Activated T-cell treated with anti-CD3 and anti-CD28 coated beads, Interleukin-2, amount 50 U/mL, for 24 hours (primary cell): Measurements from ENCODE around the gene SIRT7.
A peak's percentile ranks its signal among the peaks of the same experiment; 100 is the strongest.

Experiments used
- DNase-seq: peaks from one replicate; pipeline ENCODE4 v3.0.0-alpha.2; 2020
- H3K27ac Mint-ChIP-seq: 2 replicates; pipeline ENCODE4 v1.8.0; 2020; ENCODE audit warnings: mild to moderate bottlenecking, mixed read lengths
- H3K27me3 Mint-ChIP-seq: 2 replicates; pipeline ENCODE4 v1.8.0; 2020; ENCODE audit warnings: mixed read lengths
- H3K36me3 Mint-ChIP-seq: 2 replicates; pipeline ENCODE4 v1.8.0; 2020; ENCODE audit warnings: low read depth, mixed read lengths
- H3K4me1 Mint-ChIP-seq: 2 replicates; pipeline ENCODE4 v1.8.0; 2020; ENCODE audit warnings: low read depth, mixed read lengths
- H3K4me3 Mint-ChIP-seq: 2 replicates; pipeline ENCODE4 v1.8.0; 2020; ENCODE audit warnings: mild to moderate bottlenecking, moderate library complexity, mixed read lengths
- H3K9me3 Mint-ChIP-seq: 2 replicates; pipeline ENCODE4 v1.8.0; 2020; ENCODE audit warnings: mixed read lengths

SIRT7 gene

GRCh38 chr17:81885869-81886548 lies 32.0 kb downstream of the SIRT7 start:
- H3K27me3 Mint-ChIP-seq: no peaks in the 10 kb centered on the region
- no peaks in the 10 kb centered on the region for H3K9me3 Mint-ChIP-seq
- peaks cover 96% of the 10 kb centered on the region for H3K36me3 Mint-ChIP-seq
- H3K27ac Mint-ChIP-seq: peak overlapping the region; percentile 86
- DNase-seq: no peak
- peaks cover 34% of the 10 kb centered on the region for H3K4me1 Mint-ChIP-seq
- no peak overlapping the region for H3K4me3 Mint-ChIP-seq

- DNase-seq: no peak
- Mint-ChIP-seq H3K27me3 (no peaks in the 10 kb centered on the region), H3K4me1 (peaks cover 32% of the 10 kb centered on the region), H3K9me3 (no peaks in the 10 kb centered on the region), H3K27ac (peak overlapping the region; percentile 86), H3K4me3 (no peak overlapping the region), H3K36me3 (peaks cover 97% of the 10 kb centered on the region)
Measured at GRCh38 chr17:81885454-81885853, 32.5 kb downstream of the SIRT7 start.

- peak overlapping the region; percentile 86 for H3K27ac Mint-ChIP-seq
- no peak for DNase-seq
- H3K36me3 Mint-ChIP-seq: peaks cover 97% of the 10 kb centered on the region
- no peaks in the 10 kb centered on the region for H3K9me3 Mint-ChIP-seq
- no peaks in the 10 kb centered on the region for H3K27me3 Mint-ChIP-seq
- no peak overlapping the region for H3K4me3 Mint-ChIP-seq
- peaks cover 29% of the 10 kb centered on the region for H3K4me1 Mint-ChIP-seq
Measured at GRCh38 chr17:81884968-81885367, 33.0 kb downstream of the SIRT7 start.

GRCh38 chr17:81884520-81884919 lies 33.5 kb downstream of the SIRT7 start:
- peaks cover 27% of the 10 kb centered on the region for H3K4me1 Mint-ChIP-seq
- H3K36me3 Mint-ChIP-seq: peaks cover 97% of the 10 kb centered on the region

DNA sequence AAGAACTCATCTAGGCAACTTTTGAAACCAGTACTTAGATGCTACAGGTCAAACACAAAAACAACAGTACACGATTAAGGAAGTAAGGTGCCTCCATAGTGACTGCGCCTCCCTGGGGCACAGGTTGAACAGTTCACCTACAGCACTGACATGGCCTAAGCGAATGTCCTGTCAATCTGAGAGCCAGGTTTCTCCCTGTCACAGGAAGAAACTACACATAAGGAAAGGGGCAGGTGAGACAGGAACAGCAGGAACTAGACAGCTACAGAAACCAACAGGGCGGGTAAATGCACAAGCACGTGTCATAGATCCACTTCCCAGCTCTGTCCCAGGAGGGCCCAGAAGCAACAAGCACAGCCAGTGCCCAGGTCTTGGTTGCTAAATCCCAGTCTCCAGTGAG lies 38.9 kb downstream of the SIRT7 start:
- Mint-ChIP-seq H3K27ac (peak overlapping the region; percentile 2), H3K4me3 (no peak overlapping the region), H3K4me1 (peaks cover 10% of the 10 kb centered on the region), H3K9me3 (no peaks in the 10 kb centered on the region), H3K36me3 (peaks cover 69% of the 10 kb centered on the region), H3K27me3 (no peaks in the 10 kb centered on the region)
- DNase-seq: no peak

More at GRCh38 chr17:81884520-81884919, 33.5 kb downstream of the SIRT7 start:
- H3K27ac Mint-ChIP-seq: peak overlapping the region; percentile 22
- no peak overlapping the region for H3K4me3 Mint-ChIP-seq
- H3K9me3 Mint-ChIP-seq: no peaks in the 10 kb centered on the region
- DNase-seq: no peak
- no peaks in the 10 kb centered on the region for H3K27me3 Mint-ChIP-seq

- Mint-ChIP-seq H3K9me3 (no peaks in the 10 kb centered on the region), H3K4me3 (no peak overlapping the region), H3K27ac (no peak overlapping the region), H3K27me3 (no peaks in the 10 kb centered on the region), H3K4me1 (peaks cover 18% of the 10 kb centered on the region), H3K36me3 (peaks cover 67% of the 10 kb centered on the region)
- no peak for DNase-seq
Measured at GRCh38 chr17:81878294-81878693, 39.7 kb downstream of the SIRT7 start.

DNA sequence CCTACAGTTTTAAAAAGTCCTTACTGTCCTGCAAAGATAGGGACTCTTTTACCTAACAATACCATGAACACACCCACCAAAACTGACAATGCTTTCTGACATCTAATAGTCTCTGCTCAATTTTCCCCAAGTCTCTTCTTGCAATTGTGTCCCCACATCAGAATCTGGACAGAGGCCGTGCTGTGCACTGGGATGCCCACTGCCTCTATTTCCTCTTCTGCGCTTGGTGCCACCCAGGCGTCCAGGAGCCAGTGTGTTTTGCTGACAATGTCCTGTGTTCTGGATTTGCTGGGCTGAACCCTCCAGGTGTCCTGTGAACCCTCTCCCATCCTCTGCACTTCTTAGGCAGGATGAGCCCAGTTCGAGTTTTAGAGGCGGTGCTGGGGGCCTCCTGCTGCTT lies 40.4 kb downstream of the SIRT7 start:
- Mint-ChIP-seq H3K9me3 (no peaks in the 10 kb centered on the region), H3K4me3 (no peak overlapping the region), H3K27ac (peak overlapping the region; percentile 50), H3K27me3 (no peaks in the 10 kb centered on the region), H3K4me1 (peaks cover 25% of the 10 kb centered on the region), H3K36me3 (peaks cover 68% of the 10 kb centered on the region)
- DNase-seq: no peak

DNA sequence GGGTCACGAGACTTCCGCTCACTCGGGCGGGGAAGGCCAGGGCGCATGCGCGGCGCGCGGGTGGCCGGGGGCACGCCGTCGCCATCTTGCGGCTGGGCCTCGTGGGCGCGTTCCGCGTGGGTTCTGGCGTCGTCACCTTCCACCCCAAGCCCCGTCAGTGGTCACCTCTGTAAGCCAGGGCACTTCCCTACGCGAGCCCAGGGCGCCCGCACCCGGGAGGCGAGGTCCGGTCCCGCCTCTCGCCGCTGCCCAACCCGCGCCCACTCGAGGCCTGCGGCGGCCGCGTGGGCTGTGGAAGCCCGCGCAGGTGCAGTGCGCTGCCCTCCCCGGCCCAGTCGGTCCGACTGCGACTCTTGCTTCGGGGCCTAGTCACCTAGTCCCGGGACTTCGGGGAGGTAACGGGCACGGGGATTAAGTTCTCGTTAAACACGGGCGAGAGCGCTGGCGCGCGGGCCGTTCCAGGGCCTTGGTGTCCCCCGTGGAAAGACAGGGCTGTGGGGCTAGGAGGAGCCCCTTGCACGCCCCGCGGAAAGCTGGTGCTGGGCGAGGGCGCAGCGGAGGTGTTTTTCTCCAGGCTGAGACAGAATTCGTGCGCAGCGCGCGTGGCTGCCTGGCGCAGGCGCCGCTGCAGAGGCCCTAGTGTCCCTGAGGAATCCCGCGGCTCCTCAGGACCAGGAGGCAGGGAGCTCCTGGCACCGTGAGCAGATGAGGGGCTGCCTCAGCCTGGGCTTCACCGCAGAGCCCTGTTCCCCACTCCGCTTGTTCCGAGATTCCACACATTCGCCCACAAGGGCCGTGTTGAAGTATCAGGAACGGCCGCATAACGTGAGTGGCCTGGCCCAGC lies 46.4 kb downstream of the SIRT7 start:
- DNase-seq: peak; percentile 96
- no peaks in the 10 kb centered on the region for H3K27me3 Mint-ChIP-seq
- peaks cover 50% of the 10 kb centered on the region for H3K4me1 Mint-ChIP-seq
- H3K36me3 Mint-ChIP-seq: peaks cover 58% of the 10 kb centered on the region
- H3K4me3 Mint-ChIP-seq: peak overlapping the region; percentile 87
- H3K27ac Mint-ChIP-seq: peak overlapping the region; percentile 97
- no peaks in the 10 kb centered on the region for H3K9me3 Mint-ChIP-seq

DNA sequence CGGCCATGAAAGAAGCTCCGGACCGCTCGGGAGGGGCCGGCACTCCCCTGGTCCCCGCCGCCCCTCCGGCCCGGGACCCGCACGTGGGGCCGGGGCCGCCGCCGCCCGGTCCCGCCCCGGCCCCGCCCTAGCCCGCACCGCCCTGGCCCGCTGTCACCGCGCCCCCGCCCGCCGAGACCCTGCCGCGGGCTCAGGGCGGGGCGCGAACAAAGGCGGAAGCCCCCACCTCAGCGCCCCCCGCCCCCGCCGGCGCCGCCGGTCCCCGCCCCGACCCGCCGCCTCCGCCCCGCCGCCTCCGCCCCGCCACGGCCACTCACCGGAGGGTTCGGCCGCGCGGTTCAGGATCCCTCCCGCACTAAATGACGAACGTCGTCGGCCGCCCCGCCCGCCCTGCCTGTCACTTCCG lies 47.0 kb downstream of the SIRT7 start, which contains the start of gene ARHGDIA:
ARHGDIA (minus strand) TSS at position 357 of the 406 bp plus-strand sequence. CDS start 1,407 bp downstream, outside the sequence.
- H3K27me3 Mint-ChIP-seq: no peaks in the 10 kb centered on the region

DNA sequence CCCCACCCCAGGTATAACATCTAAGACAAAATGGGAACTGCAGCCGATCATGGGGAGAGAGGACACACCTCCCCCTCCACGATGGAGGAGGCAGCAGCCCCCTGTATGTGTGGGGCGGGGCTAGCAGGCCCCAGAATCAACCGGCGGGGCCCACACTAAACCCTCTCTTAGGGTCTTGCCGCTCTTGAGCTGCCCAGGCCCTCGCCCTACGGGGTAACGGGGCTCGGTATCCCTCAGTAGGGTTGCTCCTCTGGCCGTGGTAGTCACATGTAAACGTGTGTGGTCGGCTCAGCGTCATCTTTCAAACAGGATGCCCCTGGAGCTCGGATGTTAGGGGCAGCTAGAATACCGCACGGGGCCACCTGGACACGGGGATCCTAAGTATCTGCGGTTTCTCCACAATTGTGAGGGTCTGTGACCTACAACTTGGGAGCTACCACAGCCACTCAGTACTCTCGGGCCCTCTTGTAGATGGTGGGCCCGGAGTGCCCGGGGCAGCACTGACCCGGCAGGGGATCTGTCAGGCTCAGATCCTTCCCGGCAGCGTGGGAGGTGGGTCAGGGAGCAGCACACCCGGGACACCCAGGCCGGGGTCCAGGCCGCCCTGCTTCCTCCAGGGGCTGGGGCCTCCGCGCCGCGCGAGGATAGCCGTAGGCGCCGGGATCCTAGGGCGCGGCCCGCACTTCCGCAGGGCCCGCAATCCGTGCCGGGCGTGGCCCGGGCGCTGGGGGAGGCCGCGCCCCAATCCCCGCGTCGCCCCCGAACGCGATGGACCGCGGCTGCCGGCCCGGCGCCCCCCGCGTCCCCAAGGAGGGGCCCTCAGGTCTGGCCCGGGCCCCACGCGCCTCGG lies 47.6 kb downstream of the SIRT7 start:
- Mint-ChIP-seq H3K9me3 (no peaks in the 10 kb centered on the region), H3K27me3 (no peaks in the 10 kb centered on the region), H3K4me3 (peak overlapping the region; percentile 93), H3K36me3 (peaks cover 70% of the 10 kb centered on the region), H3K4me1 (peaks cover 59% of the 10 kb centered on the region), H3K27ac (peak overlapping the region; percentile 94)
- DNase-seq: peak; percentile 73

More for the DNA sequence above, 47.0 kb downstream of the SIRT7 start, which contains the start of gene ARHGDIA:
- Mint-ChIP-seq H3K4me1 (peaks cover 55% of the 10 kb centered on the region), H3K27ac (peak within 1 kb of the TSS; percentile 97), H3K36me3 (peaks cover 64% of the 10 kb centered on the region), H3K9me3 (no peaks in the 10 kb centered on the region), H3K4me3 (peak within 1 kb of the TSS; percentile 93)
- DNase-seq: no peak

GRCh38 chr17:81869221-81870130 lies 48.5 kb downstream of the SIRT7 start:
- H3K4me3 Mint-ChIP-seq: peak overlapping the region; percentile 93
- H3K27ac Mint-ChIP-seq: peak overlapping the region; percentile 94
- no peaks in the 10 kb centered on the region for H3K9me3 Mint-ChIP-seq
- DNase-seq: peak; percentile 76
- no peaks in the 10 kb centered on the region for H3K27me3 Mint-ChIP-seq
- H3K4me1 Mint-ChIP-seq: peaks cover 57% of the 10 kb centered on the region
- H3K36me3 Mint-ChIP-seq: peaks cover 79% of the 10 kb centered on the region

DNA sequence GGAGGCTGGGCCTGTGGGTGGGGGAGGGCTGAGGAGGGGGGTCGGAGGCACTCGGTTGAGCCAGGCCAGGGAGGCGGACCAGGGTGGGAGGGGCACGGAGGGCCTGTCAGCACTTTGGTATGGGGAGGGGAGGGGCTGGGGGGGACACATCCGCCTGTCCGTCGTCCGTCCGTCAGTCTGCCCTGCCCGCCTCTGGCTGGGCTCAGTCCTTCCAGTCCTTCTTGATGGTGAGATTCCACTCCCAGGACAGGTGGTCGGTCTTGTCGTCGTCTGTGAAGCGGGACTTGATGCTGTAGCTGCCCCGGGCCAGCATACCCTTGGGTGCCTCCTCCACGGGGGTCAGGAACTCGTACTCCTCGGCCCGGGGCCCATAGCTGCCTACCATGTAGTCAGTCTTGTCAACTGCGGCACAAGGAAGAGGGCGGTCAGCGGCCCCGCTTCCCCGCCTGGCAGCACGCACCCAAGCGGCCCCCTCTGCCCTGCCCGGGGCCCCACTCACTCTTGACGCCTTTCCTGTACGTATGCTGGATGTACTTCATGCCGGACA lies 49.2 kb downstream of the SIRT7 start:
- DNase-seq: no peak
- Mint-ChIP-seq H3K4me1 (peaks cover 51% of the 10 kb centered on the region), H3K4me3 (peak overlapping the region; percentile 93), H3K27ac (peak overlapping the region; percentile 94), H3K36me3 (peaks cover 84% of the 10 kb centered on the region), H3K27me3 (no peaks in the 10 kb centered on the region), H3K9me3 (no peaks in the 10 kb centered on the region)

DNA sequence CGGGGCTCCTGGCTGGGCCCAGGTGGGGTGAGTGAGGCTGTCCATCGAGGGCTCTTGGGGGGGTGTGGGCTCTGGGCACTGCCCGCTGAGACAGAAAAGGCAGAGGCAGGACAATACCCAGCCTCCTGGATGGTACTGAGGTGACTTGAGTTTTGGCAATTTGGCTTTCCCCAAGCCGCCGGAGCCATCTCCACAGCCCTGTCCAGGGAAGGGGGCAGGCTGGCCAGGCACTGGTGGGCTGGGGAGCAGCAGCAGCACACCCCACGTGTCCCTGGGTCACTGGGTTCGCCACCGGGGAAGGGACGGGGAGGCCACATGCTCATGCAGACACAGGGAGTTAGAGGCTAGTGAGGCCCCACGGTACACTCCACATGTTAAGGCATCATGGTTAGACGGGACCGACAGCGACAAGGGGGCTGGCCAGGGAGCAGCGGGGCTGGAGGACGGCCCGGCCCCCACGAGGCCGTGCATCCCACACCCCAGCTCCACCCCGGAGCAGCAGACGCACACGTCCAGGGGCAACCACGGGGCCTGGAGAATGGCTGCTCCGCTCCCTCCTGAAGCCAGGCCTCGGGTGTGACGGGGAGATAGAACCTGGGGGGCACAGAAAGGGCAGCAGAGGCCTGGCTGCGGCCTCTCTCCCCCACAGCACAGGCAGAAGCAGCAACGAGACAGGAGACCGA lies 49.8 kb downstream of the SIRT7 start:
- Mint-ChIP-seq H3K4me1 (peaks cover 52% of the 10 kb centered on the region), H3K36me3 (peaks cover 85% of the 10 kb centered on the region), H3K4me3 (peak overlapping the region; percentile 43), H3K9me3 (no peaks in the 10 kb centered on the region), H3K27me3 (no peaks in the 10 kb centered on the region), H3K27ac (peak overlapping the region; percentile 86)
- no peak for DNase-seq
